Measurements from ENCODE around the gene GRWD1. TPM values are rescaled to one million over a fixed set of nuclear protein-coding genes. Genes with fewer than 3 reads are reported as not detected.

Gene GRWD1
- total and polyA plus RNA-seq, 10 of the 15 experiments (the other 5 are each of a cell fraction or from before 2014, with no cell fraction given) = 1.4 to 103 (median 30.7) TPM

DNA sequence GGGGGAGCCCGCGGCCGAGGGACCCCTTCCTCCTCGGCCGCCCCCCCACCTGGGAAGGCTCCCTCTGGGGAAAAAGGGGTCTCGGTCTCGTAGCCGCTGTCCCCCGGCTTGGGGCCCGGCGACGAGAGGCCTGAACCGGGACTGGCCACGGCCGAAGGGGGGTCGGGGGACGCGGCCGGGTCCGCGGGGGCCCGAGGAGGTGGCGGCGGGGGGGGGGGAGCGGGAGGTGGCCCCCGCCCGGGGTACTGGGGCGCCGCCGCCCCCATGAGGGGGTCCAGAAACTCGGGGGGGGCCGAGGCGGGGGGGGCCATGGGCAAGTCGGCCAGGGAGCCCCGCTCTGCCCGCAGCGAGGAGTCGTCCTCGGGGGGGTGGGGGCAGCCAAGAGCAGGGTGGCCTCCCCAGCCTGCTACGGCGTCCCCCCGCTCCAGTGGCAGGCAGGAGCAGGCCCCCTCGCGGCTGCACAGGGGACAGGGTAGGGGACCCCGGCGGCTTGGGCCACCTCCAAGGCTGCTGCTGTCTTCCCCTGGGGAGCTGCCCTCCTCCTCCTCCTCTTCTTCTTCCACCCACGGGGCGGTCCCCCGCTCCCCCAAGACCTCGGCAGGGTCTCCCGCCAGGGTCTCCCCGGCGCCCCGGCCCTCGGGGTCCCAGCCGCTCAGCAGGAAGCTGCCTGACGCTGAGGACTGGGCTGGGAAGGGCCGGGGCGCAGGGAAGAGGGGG is 53.0 kb downstream of the GRWD1 start:
- no peak for FAIRE-seq
- Histone ChIP-seq H3K4me2 (ENCODE audit: control insufficient read depth, insufficient read depth) (no peak overlapping the region), H3K9me3 (replicated peaks; ENCODE audit: control insufficient read depth, insufficient read depth, low read length) (no peaks in the 10 kb centered on the region), H3K36me3 (ENCODE audit: control insufficient read depth in 2 of 2, insufficient read depth in 2 of 2, low read length in 1 of 2) (no peaks in the 10 kb centered on the region), H3K4me3 (no peak overlapping the region), H3K9ac (ENCODE audit: control insufficient read depth, insufficient read depth, low read length) (no peak overlapping the region), H3K27me3 (replicated peaks in 1 of 2; ENCODE audit: control insufficient read depth in 2 of 2, insufficient read depth in 2 of 2, low read length in 1 of 2) (peaks cover 1 to 3% of the 10 kb centered on the region in 2 experiments; a peak in 2 of 4 replicates), H3K4me1 (ENCODE audit: control insufficient read depth, insufficient read depth, low read length) (peaks cover 4% of the 10 kb centered on the region; the same call in 1 of the 2 replicates), H3K79me2 (ENCODE audit: control insufficient read depth, insufficient read depth, low read length) (no peaks in the 10 kb centered on the region), H2AFZ (ENCODE audit: control insufficient read depth, low read depth, low read length) (no peak overlapping the region), H3K27ac (ENCODE audit: control insufficient read depth, insufficient read depth) (no peak overlapping the region), H4K20me1 (ENCODE audit: control insufficient read depth, insufficient read depth) (no peaks in the 10 kb centered on the region)
- BruUV-seq (replicated peaks) = no TSS peak
- ATAC-seq = no peak
- RAD21 ChIA-PET (ENCODE audit: unreplicated experiment) = no interaction called here
- CTCF ChIA-PET = no interaction called here
- SMC1A ChIA-PET (ENCODE audit: uncharacterized antibody, unreplicated experiment) = no interaction called here
- POLR2A ChIA-PET = no interaction called here
- DNase-seq (ENCODE audit: low read depth, low spot score) = no peak
- in situ Hi-C loops (cut with MboI) = no loop called here
- intact Hi-C loops (cut with micrococcal nuclease; ENCODE audit: unreplicated experiment) = no loop called here
- WGBS (ENCODE audit: insufficient coverage, insufficient replicate concordance, low lambda C conversion rate, missing lambda C conversion rate) = 49% methylated on average over 21 of the region's 59 CpGs
- TF ChIP-seq ESRRA (IDR thresholded peaks at IDR 0.05; ENCODE audit: low read length) (no peak), POLR2AphosphoS2 (IDR thresholded peaks at IDR 0.05; ENCODE audit: low read depth, low read length) (no peak), RAD51 (IDR thresholded peaks at IDR 0.05) (no peak), CHD1 (IDR thresholded peaks at IDR 0.05; ENCODE audit: low read depth, low read length) (no peak), STAT3 (IDR thresholded peaks at IDR 0.05; ENCODE audit: low read depth, low read length) (no peak), GABPA (IDR thresholded peaks at IDR 0.05; ENCODE audit: low read depth) (no peak), BHLHE40 (IDR thresholded peaks at IDR 0.05; ENCODE audit: borderline replicate concordance in 1 of 2, low read depth in 2 of 2, low read length in 1 of 2) (no peak), ZNF24 (IDR thresholded peaks at IDR 0.05) (no peak), TCF3 (IDR thresholded peaks at IDR 0.05; ENCODE audit: borderline replicate concordance, insufficient read depth, low read depth, low read length) (no peak), SMARCA5 (IDR thresholded peaks at IDR 0.05) (no peak), MYC (IDR thresholded peaks at IDR 0.05; ENCODE audit: insufficient read depth, insufficient read length, insufficient replicate concordance, low read length, severe bottlenecking) (no peak), PML (IDR thresholded peaks at IDR 0.05; ENCODE audit: low read length) (no peak), ZBED1 (IDR thresholded peaks at IDR 0.05; ENCODE audit: borderline replicate concordance) (no peak)
- TF ChIP-seq, protein P1, sequence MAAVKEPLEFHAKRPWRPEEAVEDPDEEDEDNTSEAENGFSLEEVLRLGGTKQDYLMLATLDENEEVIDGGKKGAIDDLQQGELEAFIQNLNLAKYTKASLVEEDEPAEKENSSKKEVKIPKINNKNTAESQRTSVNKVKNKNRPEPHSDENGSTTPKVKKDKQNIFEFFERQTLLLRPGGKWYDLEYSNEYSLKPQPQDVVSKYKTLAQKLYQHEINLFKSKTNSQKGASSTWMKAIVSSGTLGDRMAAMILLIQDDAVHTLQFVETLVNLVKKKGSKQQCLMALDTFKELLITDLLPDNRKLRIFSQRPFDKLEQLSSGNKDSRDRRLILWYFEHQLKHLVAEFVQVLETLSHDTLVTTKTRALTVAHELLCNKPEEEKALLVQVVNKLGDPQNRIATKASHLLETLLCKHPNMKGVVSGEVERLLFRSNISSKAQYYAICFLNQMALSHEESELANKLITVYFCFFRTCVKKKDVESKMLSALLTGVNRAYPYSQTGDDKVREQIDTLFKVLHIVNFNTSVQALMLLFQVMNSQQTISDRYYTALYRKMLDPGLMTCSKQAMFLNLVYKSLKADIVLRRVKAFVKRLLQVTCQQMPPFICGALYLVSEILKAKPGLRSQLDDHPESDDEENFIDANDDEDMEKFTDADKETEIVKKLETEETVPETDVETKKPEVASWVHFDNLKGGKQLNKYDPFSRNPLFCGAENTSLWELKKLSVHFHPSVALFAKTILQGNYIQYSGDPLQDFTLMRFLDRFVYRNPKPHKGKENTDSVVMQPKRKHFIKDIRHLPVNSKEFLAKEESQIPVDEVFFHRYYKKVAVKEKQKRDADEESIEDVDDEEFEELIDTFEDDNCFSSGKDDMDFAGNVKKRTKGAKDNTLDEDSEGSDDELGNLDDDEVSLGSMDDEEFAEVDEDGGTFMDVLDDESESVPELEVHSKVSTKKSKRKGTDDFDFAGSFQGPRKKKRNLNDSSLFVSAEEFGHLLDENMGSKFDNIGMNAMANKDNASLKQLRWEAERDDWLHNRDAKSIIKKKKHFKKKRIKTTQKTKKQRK (IDR thresholded peaks at IDR 0.05; ENCODE audit: low read depth, low read length) = no peak
- TF ChIP-seq, protein P2, sequence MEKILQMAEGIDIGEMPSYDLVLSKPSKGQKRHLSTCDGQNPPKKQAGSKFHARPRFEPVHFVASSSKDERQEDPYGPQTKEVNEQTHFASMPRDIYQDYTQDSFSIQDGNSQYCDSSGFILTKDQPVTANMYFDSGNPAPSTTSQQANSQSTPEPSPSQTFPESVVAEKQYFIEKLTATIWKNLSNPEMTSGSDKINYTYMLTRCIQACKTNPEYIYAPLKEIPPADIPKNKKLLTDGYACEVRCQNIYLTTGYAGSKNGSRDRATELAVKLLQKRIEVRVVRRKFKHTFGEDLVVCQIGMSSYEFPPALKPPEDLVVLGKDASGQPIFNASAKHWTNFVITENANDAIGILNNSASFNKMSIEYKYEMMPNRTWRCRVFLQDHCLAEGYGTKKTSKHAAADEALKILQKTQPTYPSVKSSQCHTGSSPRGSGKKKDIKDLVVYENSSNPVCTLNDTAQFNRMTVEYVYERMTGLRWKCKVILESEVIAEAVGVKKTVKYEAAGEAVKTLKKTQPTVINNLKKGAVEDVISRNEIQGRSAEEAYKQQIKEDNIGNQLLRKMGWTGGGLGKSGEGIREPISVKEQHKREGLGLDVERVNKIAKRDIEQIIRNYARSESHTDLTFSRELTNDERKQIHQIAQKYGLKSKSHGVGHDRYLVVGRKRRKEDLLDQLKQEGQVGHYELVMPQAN (conservative IDR thresholded peaks at IDR 0.05) = no peak
- TF ChIP-seq, protein P3, sequence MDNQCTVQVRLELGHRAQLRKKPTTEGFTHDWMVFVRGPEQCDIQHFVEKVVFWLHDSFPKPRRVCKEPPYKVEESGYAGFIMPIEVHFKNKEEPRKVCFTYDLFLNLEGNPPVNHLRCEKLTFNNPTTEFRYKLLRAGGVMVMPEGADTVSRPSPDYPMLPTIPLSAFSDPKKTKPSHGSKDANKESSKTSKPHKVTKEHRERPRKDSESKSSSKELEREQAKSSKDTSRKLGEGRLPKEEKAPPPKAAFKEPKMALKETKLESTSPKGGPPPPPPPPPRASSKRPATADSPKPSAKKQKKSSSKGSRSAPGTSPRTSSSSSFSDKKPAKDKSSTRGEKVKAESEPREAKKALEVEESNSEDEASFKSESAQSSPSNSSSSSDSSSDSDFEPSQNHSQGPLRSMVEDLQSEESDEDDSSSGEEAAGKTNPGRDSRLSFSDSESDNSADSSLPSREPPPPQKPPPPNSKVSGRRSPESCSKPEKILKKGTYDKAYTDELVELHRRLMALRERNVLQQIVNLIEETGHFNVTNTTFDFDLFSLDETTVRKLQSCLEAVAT (IDR thresholded peaks at IDR 0.05) = no peak
- TF ChIP-seq, protein P4, sequence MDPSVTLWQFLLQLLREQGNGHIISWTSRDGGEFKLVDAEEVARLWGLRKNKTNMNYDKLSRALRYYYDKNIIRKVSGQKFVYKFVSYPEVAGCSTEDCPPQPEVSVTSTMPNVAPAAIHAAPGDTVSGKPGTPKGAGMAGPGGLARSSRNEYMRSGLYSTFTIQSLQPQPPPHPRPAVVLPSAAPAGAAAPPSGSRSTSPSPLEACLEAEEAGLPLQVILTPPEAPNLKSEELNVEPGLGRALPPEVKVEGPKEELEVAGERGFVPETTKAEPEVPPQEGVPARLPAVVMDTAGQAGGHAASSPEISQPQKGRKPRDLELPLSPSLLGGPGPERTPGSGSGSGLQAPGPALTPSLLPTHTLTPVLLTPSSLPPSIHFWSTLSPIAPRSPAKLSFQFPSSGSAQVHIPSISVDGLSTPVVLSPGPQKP (IDR thresholded peaks at IDR 0.05; ENCODE audit: low read depth, low read length) = no peak

Measured in GM12878 (cell line).